Epithelial cell of proximal tubule (primary cell): Measurements from ENCODE around the gene ADCY3. TPM values are rescaled to one million over a fixed set of nuclear protein-coding genes. Genes with fewer than 3 reads are reported as not detected.

Experiments
- DNase-seq: peaks from one replicate; pipeline ENCODE4 v3.0.0-alpha.2; 2011; ENCODE audit warnings: low read depth
- H3K4me3 ChIP-seq: 2 replicates; pipeline ENCODE4 v1.5.1; 2011; ENCODE audit warnings: low read depth, mild to moderate bottlenecking, low read length
- total RNA-seq: library from RNA; depleted of rRNA; stranded (reverse); fragments of >200 nt; gene quantifications from 2 replicates; pipeline ENCODE4 v1.2.3, GENCODE V29; 2015
- TF ChIP-seq, protein P1 (sequence below): conservative IDR thresholded peaks from 2 replicates; pipeline ENCODE4 v1.5.1; 2012; ENCODE audit warnings: low read depth, mild to moderate bottlenecking, low read length

The ADCY3 gene
- total RNA-seq, 1 donor from 2014 or later = 18.7 TPM

DNA sequence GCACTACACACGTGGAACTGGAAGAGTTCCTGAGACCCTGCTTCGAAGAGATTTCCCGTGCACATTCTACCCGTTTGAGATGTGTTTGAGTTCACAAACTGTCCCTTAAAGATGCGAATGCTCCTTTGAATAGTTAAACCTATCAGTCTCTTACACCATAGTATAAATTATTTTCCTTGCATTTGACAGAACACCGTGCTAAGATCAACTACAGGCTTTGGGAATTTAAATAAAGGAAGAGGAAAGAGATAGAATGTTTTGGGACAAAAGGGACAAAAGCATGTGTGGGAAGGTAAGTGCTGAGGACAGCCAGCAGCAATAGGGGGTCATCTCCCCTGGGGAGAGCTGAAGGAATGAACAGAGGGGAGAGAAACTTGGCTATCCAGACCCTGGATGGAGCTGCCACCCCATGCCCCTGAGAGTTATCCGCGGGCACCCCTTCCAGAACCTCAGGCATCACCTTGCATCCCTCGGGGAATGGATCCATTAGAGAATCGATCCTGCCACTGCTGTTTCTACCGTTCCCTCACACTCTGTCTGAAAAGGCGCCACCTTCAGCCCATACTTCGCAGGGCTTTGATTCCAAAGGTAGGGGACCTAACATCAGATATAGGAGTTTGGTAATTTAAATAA, 888 bp upstream of the ADCY3 start:
- peak overlapping the region; percentile 60 for H3K4me3 ChIP-seq
- TF ChIP-seq, protein P1, sequence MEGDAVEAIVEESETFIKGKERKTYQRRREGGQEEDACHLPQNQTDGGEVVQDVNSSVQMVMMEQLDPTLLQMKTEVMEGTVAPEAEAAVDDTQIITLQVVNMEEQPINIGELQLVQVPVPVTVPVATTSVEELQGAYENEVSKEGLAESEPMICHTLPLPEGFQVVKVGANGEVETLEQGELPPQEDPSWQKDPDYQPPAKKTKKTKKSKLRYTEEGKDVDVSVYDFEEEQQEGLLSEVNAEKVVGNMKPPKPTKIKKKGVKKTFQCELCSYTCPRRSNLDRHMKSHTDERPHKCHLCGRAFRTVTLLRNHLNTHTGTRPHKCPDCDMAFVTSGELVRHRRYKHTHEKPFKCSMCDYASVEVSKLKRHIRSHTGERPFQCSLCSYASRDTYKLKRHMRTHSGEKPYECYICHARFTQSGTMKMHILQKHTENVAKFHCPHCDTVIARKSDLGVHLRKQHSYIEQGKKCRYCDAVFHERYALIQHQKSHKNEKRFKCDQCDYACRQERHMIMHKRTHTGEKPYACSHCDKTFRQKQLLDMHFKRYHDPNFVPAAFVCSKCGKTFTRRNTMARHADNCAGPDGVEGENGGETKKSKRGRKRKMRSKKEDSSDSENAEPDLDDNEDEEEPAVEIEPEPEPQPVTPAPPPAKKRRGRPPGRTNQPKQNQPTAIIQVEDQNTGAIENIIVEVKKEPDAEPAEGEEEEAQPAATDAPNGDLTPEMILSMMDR = peak; percentile 49
- no peak for DNase-seq

GRCh38 chr2:24919506-24920097, 435 bp downstream of the ADCY3 start:
- peak overlapping the region; percentile 60 for H3K4me3 ChIP-seq
- DNase-seq = no peak

GRCh38 chr2:24919037-24919505, 966 bp downstream of the ADCY3 start:
- no peak for DNase-seq
- TF ChIP-seq, protein P1 = no peak

More at GRCh38 chr2:24919506-24920097, 435 bp downstream of the ADCY3 start:
- TF ChIP-seq, protein P1 = no peak

DNA sequence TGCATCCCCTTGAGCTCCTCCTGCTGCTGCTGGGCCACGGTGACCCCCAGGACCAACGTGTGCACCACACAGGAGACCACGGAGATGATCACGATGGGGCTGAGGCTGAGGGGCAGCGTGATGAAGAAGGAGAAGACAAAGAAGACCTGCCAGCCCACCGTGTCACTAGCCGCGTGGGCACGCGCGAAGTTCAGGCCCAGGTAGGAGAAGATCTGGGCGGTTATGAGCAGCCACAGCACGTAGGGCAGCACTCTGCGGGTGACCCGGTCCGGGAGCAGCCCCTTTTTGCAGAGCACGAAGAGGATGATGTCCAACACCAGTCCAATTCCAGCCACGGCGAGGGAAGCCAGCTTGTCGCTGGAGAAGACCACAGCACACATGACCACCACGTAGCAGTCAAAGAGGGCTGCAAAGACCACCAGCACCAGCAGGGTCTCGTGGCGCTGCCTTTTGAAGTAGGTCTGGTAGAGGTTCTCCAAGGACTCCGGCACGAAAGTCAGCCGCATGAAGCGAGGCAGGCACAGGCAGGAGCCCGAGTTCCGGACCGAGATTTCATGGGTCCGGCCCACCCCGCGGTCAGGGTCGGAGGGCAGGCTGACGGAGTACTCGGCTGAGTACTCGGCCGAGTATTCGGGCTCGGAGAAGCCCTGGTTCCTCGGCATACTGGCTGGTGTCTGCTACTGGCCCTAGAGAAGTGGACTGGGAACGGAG, 1.6 kb downstream of the ADCY3 start:
- TF ChIP-seq, protein P1 = no peak
- peak overlapping the region; percentile 51 for H3K4me3 ChIP-seq

More at GRCh38 chr2:24919037-24919505, 966 bp downstream of the ADCY3 start:
- peak overlapping the region; percentile 51 for H3K4me3 ChIP-seq

DNA sequence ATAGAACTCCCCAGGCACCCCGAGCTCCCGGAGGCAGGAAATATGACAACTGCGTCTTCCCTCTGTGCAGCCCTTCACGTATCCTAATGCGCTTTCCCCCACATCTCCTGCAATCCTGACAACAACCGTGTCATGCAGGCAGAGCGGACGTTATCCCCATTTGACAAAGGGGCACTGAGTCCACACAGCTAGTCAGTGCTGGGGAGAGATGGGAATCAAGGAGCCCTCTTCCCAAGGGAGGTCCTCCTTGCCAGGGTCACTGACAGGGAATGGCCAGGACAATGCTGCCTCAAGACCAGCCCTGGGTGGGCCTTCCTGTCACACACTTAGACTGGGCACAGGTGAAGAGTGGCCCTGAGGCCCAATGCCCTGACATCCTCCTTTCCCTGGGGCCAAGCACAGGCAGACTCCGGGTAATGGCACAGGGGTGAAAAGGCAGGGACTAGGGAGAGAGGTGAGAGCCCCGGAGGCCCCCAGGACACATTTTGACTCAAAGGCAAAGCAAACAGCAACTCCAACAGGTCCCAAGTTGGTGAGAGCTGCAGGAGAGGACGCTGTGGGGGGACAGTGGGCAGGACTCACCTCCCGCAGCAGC, 2.2 kb downstream of the ADCY3 start:
- TF ChIP-seq, protein P1 = no peak
- H3K4me3 ChIP-seq = no peak overlapping the region
- no peak for DNase-seq

More for the DNA sequence above, 1.6 kb downstream of the ADCY3 start:
- no peak for DNase-seq

DNA sequence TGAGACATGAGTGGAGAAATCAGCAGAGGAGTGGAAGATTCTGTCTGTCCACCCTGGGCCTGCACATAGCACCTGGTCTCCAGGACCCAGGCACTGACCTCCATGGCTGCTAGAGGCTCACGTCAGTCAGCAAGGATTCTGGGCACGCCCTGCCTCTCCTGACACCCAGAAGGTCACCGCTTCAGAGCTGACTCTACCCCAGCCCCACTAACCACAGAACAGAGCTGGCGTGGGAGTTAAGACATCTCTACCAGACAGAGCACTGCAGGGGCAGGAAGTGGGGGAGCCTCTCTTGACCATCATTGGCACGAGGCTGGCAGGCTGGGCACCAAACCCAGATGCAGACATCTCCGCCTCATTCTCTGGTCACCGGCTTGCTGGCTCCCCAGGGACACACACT, 3.0 kb downstream of the ADCY3 start:
- H3K4me3 ChIP-seq = no peak overlapping the region
- TF ChIP-seq, protein P1 = no peak
- DNase-seq = no peak
